Esophagus (tissue), 2 donors: ENCODE data around the gene TGM3. TPM values are rescaled to one million over a fixed set of nuclear protein-coding genes. Genes with fewer than 3 reads are reported as not detected.

Source experiments
- H3K27ac ChIP-seq, 2 donors: one replicate each; pipeline ENCODE4 v1.5.1; 2013; ENCODE audit warnings: low read depth in 2 of 2, mild to moderate bottlenecking in 2 of 2, inconsistent platforms in 1 of 2, low read length in 1 of 2, moderate library complexity in 1 of 2
- H3K27me3 ChIP-seq, 2 donors: one replicate each; pipeline ENCODE4 v1.6.1; 2013; ENCODE audit warnings: low read length in 2 of 2, control low read depth in 1 of 2, mild to moderate bottlenecking in 1 of 2; ENCODE audit not compliant: insufficient read depth in 2 of 2, control insufficient read depth in 1 of 2
- H3K36me3 ChIP-seq, 2 donors: one replicate each; pipeline ENCODE4 v1.6.1; 2013; ENCODE audit warnings: low read length in 1 of 2; ENCODE audit not compliant: control insufficient read depth in 2 of 2, insufficient read depth in 2 of 2
- H3K4me1 ChIP-seq, 2 donors: one replicate each; pipeline ENCODE4 v1.6.1; 2013; ENCODE audit warnings: low read length in 1 of 2; ENCODE audit not compliant: control insufficient read depth in 2 of 2, insufficient read depth in 2 of 2
- H3K4me3 ChIP-seq, 2 donors: one replicate each; pipeline ENCODE4 v1.5.1; 2013; ENCODE audit warnings: low read length in 2 of 2, mild to moderate bottlenecking in 2 of 2, low read depth in 1 of 2, moderate library complexity in 1 of 2
- H3K9me3 ChIP-seq, 2 donors: one replicate each; pipeline ENCODE4 v1.6.1; 2013; ENCODE audit warnings: mild to moderate bottlenecking in 2 of 2, low read depth in 1 of 2, low read length in 1 of 2, moderate library complexity in 1 of 2; ENCODE audit not compliant: control insufficient read depth in 2 of 2, insufficient read depth in 1 of 2
- WGBS, 2 donors: extraction: QIAGEN DNeasy Blood & Tissue Kit; methylation state at CpG; one replicate each; pipeline ENCODE4 v1.1.7; 2013; 5-methylcytosine and 5-hydroxymethylcytosine counted together
- polyA plus RNA-seq, 2 donors: library from polyadenylated mRNA; stranded (reverse); fragments of 200-250 nt; gene quantifications; one replicate each; pipeline ENCODE4 v1.2.3, GENCODE V29; 2013
- donor health status: healthy with polysubstance abuse.
- donor health status: Bipolar disorder and iron deficiency.

The TGM3 gene
- polyA plus RNA-seq, 2 donors, result 1,528 to 2,175 TPM

GRCh38 chr20:2314759-2315439, 19.1 kb downstream of the TGM3 start:
- Histone ChIP-seq H3K9me3 (no peaks in the 10 kb centered on the region), H3K36me3 (peaks cover 0 to 6% of the 10 kb centered on the region in 2 donors), H3K27me3 (no peaks in the 10 kb centered on the region), H3K27ac (peak overlapping the region; percentile 67 to 80), H3K4me1 (peaks cover 2 to 8% of the 10 kb centered on the region in 2 donors), H3K4me3 (no peak overlapping the region)
- 31 to 45% methylated on average over 8 of the region's 8 CpGs for WGBS, 2 donors

- H3K27ac ChIP-seq, result peak overlapping the region; percentile 45 to 80
- peaks cover 2 to 8% of the 10 kb centered on the region in 2 donors for H3K4me1 ChIP-seq
- WGBS, 2 donors, result 54 to 72% methylated on average over 1 of the region's 1 CpG
- H3K27me3 ChIP-seq, result no peaks in the 10 kb centered on the region
- peaks cover 0 to 6% of the 10 kb centered on the region in 2 donors for H3K36me3 ChIP-seq
- no peak overlapping the region for H3K4me3 ChIP-seq
- no peaks in the 10 kb centered on the region for H3K9me3 ChIP-seq
These were observed 19.6 kb downstream of the TGM3 start for GRCh38 chr20:2315440-2315778.

GRCh38 chr20:2316847-2317495, 21.2 kb downstream of the TGM3 start:
- peak overlapping the region in 1 of 2 donors; percentile 18 for H3K27ac ChIP-seq
- H3K4me1 ChIP-seq, result peaks cover 2 to 8% of the 10 kb centered on the region in 2 donors
- H3K27me3 ChIP-seq, result no peaks in the 10 kb centered on the region
- WGBS, 2 donors, result 81 to 86% methylated on average over 14 of the region's 14 CpGs
- H3K36me3 ChIP-seq, result peaks cover 0 to 6% of the 10 kb centered on the region in 2 donors
- no peaks in the 10 kb centered on the region for H3K9me3 ChIP-seq
- no peak overlapping the region for H3K4me3 ChIP-seq

- no peak overlapping the region for H3K4me3 ChIP-seq
- peak overlapping the region; percentile 53 to 71 for H3K27ac ChIP-seq
- no peaks in the 10 kb centered on the region for H3K4me1 ChIP-seq
- no peaks in the 10 kb centered on the region for H3K27me3 ChIP-seq
- H3K9me3 ChIP-seq, result no peaks in the 10 kb centered on the region
- WGBS, 2 donors, result 35 to 41% methylated on average over 6 of the region's 6 CpGs
- peaks cover 0 to 2% of the 10 kb centered on the region in 2 donors for H3K36me3 ChIP-seq
These were observed 25.2 kb downstream of the TGM3 start for GRCh38 chr20:2320813-2321658.

- WGBS, 2 donors, result 86 to 94% methylated on average over 2 of the region's 2 CpGs
- H3K36me3 ChIP-seq, result no peaks in the 10 kb centered on the region
These were observed 27.2 kb downstream of the TGM3 start for GRCh38 chr20:2323051-2323450.

GRCh38 chr20:2326046-2326445, 30.2 kb downstream of the TGM3 start:
- no peaks in the 10 kb centered on the region for H3K27me3 ChIP-seq
- 49 to 66% methylated on average over 2 of the region's 2 CpGs for WGBS, 2 donors

More at GRCh38 chr20:2323051-2323450, 27.2 kb downstream of the TGM3 start:
- H3K27me3 ChIP-seq, result no peaks in the 10 kb centered on the region
- H3K27ac ChIP-seq, result no peak overlapping the region
- H3K4me1 ChIP-seq, result no peaks in the 10 kb centered on the region
- no peak overlapping the region for H3K4me3 ChIP-seq
- H3K9me3 ChIP-seq, result no peaks in the 10 kb centered on the region

GRCh38 chr20:2327620-2328555, 32.1 kb downstream of the TGM3 start:
- no peak overlapping the region for H3K27ac ChIP-seq
- H3K4me3 ChIP-seq, result no peak overlapping the region
- WGBS, 2 donors, result 91 to 93% methylated on average over 30 of the region's 30 CpGs
- no peaks in the 10 kb centered on the region for H3K36me3 ChIP-seq
- H3K27me3 ChIP-seq, result no peaks in the 10 kb centered on the region
- peaks cover 0 to 5% of the 10 kb centered on the region in 2 donors for H3K4me1 ChIP-seq
- no peaks in the 10 kb centered on the region for H3K9me3 ChIP-seq

More at GRCh38 chr20:2326046-2326445, 30.2 kb downstream of the TGM3 start:
- H3K27ac ChIP-seq, result no peak overlapping the region
- no peaks in the 10 kb centered on the region for H3K9me3 ChIP-seq
- H3K36me3 ChIP-seq, result no peaks in the 10 kb centered on the region
- no peak overlapping the region for H3K4me3 ChIP-seq
- no peaks in the 10 kb centered on the region for H3K4me1 ChIP-seq

- H3K9me3 ChIP-seq, result no peaks in the 10 kb centered on the region
- WGBS, 2 donors, result 83 to 85% methylated on average over 5 of the region's 5 CpGs
- peaks cover 0 to 5% of the 10 kb centered on the region in 2 donors for H3K4me1 ChIP-seq
- no peak overlapping the region for H3K4me3 ChIP-seq
- no peak overlapping the region for H3K27ac ChIP-seq
- H3K27me3 ChIP-seq, result no peaks in the 10 kb centered on the region
- no peaks in the 10 kb centered on the region for H3K36me3 ChIP-seq
These were observed 33.5 kb downstream of the TGM3 start for GRCh38 chr20:2329286-2329685.
